ENCODE measurements around the gene WWC1. TPM values are rescaled to one million over a fixed set of nuclear protein-coding genes. Genes with fewer than 3 reads are reported as not detected.

Gene WWC1
- total RNA-seq, 2 experiments from 2014 or later, result 0.04 to 0.60 TPM

Other genes starting within 250 kb of the WWC1 start
- gene RARS1, start 194.8 kb downstream of the WWC1 start, total RNA-seq, result 10 to 100 TPM; 68.2 to 70.5 TPM
- gene FBLL1, start 237.7 kb downstream of the WWC1 start, total RNA-seq, result not detected

Measured in activated CD4-positive, alpha-beta T cell treated with anti-CD3 and anti-CD28 coated beads, Interleukin-2, amount 10 ng/mL, durations not matched to agents 7 days and 5 days (primary cell).